Stimulated activated CD4-positive, alpha-beta T cell treated with anti-CD3 and anti-CD28 coated beads, Interleukin-2, amount 100 ng/mL, for 4 hours (primary cell): Measurements from ENCODE around the gene KANSL3.
"Not testable (repeated sequence)": the region's sequence is repeated elsewhere in the genome, so short reads cannot be mapped to it uniquely, and the experiment has no call there.

Experiments
- DNase-seq: peaks from one replicate; pipeline ENCODE4 v3.0.0-alpha.2; 2020; ENCODE audit warnings: low read depth

KANSL3 gene

DNA sequence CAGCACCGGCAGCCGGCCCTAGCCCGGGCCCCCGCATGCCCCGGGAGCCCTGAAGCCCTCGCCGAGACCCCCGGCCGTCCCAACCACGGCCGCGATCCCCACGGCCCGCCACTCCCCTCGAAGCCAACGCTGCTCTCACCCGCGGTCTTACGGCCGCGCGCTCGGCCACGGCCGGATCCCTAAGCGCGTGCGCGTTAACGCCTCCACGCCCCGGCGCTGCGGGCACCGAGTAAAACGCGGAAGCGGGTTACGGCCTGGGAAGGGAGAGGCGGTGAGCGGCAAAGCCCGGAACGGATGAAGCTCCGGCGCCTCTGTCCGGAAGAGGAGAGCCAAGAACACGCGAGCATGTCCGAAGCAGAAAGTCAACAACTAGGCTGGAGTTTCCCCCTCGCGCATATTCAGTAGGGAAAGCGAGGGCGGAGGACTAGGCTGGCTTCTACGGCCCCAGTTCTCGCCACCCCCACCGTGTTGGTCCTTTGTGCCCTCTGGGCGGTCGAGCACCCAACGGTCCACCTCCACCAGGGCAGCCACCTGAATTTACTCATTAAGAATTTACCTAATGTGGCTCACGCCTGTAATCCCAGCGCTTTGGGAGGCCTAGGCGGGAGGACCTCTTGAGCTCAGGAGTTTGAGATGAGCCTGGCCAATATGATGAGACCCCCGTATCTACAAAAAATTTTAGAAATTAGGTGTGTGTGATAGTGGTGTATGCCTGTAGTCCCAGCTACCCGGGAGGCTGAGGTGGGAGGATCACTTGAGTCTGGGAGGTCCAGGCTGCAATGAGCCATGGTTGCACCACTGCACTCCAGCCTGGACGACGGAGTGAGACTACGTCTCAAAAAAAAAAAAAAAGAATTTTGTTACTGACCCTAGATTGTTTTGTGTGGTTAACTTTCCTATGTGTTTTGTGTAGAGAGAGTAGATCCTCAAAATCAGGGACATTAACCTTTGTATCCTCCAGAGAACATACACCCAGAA is at the start of gene KANSL3:
KANSL3 (minus strand) TSS at position 169 of the 978 bp plus-strand sequence. CDS start 1,177 bp downstream, outside the sequence.
- peak; percentile 81 for DNase-seq

DNA sequence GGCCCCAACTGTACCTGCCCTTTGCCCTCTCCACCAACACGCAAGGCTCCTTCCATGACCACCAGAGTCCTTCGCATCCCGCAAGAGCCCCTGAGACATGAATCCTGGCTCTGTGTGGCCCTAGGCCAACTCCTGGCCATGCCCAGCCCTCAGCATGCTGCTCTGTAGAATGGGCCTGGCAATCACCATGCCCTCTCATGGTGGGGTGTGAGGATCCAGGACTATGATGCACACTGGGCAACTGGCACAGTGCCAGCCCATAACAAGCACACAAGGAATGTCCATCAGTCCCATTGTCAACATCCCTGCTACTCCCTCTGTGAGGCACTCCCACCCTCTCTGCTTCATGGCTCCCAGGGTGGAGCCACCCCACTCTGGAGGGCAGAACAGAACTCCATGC is 49.2 kb upstream of the KANSL3 start:
- DNase-seq = no peak

DNA sequence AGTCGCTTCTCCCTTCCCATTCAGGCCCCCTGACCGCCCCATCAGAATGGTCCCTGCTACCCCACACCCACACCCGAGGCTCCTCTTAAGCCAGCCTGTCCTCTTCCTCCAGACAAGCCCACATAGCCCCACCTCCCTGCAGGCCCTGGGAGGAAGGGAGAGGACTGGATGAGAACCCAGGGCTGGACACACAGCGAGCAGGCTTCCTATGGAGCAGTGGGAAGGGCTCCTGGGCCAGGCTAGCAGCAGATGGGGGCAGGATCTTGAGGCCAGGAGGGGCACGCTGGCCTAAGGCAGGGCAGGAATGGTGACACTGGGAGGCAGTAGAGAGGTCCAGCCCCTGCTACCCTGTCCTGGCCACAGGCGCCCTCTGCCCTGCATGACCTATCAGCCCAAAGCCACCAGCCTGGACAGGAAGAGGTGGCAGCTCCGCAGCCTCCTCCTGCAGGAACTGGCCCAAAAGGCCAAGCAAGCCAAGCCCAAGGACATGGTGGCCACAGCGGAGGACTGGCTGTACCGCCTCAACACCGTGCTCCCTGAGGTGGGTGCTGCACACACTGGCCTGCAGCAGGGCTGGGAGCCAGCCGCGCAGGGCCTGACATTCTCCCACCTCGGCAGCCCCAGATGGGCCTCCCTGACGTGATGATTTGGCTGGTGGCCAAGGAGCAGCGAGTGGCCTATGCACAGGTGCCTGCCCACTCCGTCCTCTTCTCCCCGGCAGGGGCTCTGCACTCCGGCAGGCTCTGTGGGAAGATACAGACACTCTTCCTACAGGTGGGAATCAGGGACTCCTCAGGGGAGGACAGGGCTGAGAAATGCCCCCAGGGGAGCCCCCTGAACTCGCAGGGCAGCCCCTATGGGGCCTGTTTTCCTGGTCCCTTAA is 47.7 kb upstream of the KANSL3 start:
- no peak for DNase-seq

DNA sequence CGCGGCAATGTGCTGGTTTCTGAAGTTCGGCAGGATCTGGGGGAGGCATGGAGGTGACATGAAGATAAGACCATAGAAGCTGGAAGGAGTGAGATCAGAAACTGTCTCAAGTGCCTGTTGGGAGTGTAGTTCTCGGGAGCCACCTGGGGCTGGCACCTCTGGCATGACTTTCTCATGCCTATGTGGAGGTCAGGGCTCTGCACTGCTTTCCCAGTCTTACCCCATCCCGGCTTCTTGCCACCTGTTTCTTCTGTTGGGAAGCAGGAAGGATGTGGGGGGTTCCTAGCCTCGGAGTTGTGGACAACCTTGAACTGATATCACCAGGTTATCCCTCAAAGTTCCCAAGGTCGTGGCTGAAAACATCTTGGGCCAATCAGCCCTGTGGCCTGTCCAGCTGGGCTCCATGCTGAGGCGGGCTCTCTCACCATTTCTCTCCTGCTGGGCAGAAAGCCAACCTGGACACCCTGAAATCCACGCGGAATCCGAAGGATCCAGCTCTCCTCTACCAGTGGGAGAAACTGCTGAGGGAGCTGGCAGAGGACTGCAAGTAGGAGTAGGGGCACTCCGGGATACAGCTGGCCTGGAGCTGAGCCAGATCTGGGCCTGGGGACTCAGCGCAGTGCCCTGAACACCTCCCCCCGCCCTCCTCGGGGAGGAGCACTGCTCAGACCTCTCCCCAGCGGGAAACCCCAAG is 46.9 kb upstream of the KANSL3 start:
- DNase-seq = no peak

DNA sequence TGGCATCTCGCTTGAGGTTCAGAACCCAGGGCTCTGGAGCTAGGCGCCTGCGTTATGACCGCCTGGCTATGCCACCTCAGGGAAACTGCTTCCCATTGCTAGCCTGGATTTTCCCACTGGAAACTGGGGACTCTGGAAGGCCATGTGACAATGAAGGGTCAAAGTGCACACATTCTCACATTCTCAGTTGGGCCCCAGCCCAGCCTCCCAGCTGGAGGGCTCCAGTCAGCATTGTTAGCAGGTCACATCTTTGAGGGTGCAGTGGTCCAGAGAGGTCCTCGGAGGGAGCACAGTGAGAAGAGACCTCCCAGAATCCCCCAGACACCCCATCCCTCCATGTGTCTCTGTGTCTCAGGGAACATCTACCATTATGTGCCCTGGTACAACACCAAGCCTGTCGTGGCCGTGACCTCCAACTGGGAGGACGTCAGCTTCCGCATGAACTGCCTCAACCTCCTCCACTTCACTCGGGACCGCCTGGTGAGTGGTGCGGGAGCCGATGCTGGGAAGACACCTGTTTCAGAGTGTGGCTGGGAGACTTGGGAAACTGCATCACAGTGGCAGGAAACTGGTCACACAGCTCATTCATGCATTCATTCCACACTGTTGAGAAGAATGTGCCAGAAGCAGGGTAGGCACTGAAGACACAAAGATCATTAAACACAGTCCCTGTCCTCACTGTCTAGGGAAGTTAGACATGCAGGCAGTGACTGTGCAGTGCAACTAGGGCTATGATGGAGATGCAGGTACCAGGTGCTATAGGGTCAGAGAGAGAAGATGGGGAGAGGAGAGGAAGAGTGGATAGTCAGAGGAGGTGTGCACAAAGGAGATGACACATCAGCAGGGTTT is 46.1 kb upstream of the KANSL3 start:
- DNase-seq = no peak

DNA sequence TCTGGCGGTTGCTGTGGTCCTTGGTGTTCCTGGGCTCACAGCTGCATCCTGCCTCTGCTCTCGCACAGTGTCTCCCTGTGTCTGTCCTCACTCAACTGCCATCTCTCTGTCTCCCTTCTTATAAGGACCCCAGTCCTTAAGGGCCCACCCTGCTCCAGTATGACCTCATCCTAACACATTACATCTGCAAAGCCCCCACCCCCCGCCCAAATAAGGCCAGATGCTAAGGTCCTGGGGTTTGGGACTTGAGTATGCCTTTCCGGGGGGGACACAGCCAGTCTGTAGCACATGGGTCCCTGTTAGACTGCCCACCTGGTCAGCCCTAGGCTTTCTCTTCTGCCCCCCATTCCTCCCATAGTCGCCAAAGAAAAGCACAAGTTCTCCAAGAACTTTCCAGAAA is 45.2 kb upstream of the KANSL3 start:
- DNase-seq = no peak

DNA sequence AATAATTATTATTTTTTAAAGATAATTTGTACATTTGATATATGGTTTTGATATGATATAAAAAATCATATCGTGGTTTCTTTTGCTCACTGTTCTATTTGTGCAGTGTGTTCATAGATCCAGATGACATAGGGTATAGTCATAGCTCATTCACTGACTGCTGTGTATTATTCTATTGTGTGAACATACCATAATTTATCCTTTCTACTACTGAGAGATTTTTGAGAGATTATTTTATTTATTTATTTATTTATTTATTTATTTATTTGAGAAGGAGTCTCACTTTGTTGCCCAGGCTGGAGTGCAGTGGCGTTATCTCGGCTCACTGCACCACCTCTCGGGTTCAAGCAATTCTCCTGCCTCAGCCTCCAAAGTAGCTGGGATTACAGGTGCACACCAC is 43.4 kb upstream of the KANSL3 start:
- DNase-seq = no peak

DNA sequence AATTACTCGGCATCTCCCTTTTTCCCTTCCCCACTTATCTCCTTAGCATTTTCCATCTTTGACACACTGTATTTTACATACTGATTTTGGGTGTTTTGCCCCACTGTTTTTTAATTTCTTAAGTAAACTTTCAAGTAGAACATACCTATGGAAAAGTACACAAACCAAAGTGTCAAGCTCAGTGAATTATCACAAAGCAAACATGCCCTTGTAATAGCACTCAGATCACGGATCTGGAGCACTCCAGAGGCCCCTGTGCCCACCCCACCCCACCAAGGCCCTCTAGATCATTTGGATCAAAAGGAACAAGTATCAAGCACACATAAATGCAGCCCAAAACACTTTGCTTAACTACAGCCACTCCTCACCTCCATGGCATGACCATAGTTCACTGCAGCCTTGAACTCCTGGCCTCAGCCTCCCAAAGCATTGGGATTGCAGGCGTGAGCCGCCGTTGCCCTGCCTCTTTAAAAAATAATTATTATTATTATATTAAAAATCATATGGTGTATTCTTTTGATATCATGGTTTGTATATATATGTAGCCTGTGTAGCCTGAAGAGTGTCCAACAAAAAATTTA is 42.5 kb upstream of the KANSL3 start:
- no peak for DNase-seq

DNA sequence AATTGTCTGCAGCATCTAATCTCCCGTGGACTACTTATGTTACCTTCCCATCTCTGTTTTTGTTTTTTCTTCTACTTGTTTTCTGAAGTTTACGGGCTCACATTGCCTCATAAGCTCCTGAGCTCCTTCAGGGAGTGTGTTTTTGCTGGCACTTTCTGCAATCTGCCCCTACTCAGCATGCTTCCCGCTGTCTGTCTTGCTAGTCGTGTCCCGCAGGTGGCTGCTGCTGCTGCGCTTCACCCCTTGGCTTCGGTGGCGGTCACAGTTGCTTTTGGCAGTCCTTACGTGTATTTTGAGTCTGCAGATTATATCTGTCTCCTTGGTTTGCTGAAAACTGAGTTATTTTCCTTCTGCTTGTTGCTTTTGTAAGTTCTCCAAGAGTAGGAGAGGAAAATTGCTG is 41.7 kb upstream of the KANSL3 start:
- DNase-seq = no peak

DNA sequence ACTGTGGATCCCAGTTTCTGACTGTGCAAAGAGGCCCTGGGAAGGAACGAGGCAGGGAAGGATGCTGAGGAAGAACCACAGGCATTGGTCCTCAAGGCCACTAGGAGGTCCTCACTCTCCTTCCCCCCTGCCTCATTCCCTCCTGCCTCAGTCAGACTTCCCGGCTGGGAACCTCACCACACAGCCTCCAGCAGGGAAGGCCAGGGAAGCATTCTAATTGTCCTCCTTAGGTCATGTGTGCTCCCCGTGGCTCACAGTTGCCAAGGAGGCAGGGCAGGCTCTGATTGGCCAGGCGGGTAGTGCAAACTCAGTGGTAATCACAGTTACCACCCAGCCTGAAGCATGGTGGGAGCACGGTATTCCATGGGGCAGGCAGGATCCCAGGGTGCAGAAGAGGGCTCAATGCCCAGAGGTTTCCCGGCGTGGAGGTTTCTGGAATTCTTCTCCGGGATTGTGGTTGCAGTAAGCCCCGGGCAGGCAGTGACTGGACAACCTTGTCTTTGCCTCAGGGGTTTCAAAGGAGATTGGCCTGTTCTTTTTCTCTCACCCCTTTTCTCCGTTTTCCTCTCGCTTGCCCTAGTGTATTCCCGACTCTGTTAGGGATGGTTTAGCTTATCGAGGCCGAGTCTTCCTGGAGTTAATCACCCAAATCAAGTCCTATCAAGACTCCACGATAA is 31.6 kb upstream of the KANSL3 start:
- no peak for DNase-seq

DNA sequence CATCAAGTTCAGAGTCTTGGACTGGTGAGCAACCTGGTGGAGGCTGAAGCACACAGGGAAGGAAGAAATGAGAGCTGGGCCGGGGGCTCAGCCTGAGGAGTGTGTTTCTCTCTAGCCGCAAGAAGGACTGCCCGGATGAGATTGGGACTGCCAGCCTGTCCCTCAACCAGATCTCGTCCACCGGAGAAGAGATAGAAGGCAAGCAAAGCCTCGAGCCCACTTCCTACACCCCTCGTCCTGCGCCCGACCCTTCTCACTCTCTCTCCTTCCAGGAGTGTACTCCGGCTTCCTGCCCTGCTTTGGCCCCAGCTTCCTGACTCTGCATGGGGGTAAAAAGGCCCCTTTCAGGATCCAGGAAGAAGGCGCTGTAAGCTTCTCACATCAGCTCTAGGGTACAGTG is 30.7 kb upstream of the KANSL3 start:
- DNase-seq = no peak

DNA sequence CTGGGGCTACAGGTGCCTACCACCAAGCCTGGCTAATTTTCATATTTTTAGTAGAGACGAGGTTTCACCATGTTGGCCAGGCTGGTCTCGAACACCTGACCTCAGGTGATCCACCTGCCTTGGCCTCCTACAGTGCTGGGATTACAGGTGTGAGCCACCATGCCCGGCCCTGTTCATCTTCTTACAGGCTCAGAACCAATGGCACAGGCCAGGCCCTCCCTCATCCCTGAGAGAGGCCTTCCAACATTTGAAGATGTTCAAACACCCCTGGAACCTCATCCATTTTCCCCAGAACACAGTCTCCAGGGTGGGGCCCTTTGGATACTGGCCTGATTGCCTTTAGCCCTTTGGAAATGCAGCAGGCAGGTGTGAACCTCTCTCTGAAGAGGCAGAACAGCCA is 27.6 kb upstream of the KANSL3 start:
- not testable (repeated sequence) for DNase-seq

DNA sequence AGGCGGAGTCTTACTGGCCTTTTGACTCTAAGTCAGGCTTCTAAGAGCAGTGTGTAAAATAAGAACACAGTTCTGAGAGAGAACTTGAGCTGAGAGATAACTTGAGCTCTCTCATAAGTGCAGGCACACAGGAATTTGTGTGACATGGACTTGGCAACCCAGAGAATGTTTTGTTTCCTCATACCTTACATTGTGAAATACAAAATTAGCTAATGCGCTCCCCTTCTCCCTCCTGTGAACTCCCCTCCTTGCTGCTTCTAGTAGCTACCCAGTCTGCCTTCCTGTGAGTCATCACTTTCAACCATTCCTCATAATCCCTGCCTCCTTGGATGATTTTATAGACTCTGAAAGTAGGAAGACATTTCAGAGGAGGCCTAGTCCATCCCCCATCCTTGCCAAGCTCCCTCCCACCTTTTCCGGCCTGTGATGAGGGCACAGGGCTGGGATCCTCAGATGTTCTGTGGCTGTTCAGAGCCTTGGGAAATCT is 27.0 kb upstream of the KANSL3 start:
- DNase-seq = no peak

DNA sequence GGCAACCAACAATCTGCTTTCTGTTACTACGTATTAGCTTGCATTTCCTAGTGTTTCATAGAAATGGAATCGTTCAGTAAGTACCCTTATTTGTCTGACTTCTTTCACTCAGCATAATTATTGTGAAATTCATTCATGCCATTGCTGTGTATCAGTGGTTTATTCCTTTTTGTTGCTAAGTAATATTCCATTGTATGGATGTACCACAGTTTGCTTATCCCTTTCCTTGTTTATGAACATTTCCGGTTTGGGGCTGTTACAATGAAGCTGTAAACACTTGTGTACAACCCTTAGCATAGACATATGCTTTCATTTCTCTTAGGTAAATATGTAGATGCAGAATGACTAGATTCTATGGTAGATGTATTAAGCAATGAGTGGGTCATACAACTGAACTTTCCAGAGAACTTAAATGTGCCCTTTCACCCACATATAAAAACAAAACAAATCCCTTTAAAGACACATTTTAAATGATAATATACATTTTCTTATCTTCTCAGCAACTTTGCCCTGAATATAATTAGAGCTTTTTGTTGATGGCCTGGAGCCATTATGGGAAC is 26.3 kb upstream of the KANSL3 start:
- DNase-seq = no peak

DNA sequence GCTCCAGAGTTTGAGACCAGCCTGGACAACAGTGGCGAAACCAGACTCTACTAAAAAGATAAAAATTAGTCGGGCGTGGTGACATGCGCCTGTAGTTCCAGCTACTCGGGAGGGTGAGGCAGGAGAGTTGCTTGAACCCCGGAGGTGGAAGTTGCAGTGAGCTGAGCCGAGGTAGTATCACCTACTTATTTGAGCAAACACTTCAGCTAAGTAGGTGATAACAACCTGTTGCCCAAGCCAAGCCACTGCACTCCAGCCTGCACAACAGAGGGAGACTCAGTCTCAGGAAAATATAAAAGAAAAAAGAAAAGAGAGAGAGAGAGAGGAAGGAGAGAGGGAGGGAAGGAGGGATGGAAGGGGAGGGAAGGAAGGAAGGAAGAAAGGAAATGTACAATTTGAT is 25.7 kb upstream of the KANSL3 start:
- no peak for DNase-seq

DNA sequence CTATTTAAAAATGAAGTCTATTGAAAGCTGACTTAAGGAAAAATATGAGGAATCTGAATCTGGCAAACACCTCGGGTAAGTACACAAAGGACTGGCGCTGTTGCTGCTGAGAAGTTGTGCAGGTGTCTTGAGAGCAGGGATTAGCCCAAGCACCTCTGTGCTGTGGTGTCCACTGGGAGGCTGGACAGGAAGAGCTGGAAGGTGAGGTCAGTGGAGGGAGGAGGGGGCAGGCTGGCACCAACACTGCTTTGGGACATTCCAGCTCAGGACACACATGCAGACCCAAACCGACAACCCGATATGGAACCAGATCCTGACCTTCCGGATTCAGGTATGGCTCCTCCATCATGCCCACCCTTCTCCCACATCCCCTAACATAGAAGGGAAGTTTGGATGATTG is 25.1 kb upstream of the KANSL3 start:
- no peak for DNase-seq

DNA sequence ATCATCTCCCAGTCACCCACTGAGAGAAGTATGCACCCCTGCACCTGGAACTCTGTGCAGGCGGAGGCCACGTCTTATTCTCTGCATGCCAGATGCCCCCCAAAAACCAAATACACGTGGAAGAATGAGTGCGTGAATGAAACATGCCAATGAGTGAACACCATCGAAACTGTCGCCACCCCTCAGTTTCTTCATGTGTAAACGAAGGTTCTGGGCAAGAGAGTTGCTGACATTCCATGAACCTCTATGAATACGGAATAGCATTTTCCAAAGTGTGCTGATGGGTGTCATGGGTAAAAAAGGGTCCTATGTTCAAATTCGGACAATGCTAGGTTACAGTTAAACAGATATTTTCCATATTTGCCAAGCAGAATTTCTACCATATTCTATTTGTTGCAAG is 24.2 kb upstream of the KANSL3 start:
- DNase-seq = no peak

DNA sequence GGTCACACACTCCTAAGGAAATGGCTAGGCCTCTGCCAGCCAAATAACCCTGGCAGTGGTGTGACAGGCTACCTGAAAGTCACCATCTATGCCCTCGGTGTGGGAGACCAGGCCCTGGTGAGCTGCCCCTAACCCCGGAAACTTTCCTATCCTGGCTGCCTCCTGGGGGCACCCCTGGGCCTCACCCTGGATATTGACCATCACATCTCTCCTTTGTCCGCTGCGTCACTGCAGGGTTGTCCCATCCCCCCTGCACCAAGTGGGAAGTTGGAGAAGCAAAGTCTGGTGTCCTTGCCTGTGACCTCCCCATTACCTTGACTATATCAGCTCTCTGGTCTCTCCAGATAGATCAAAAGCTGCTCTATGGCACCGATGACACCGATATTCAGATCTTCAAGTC is 23.2 kb upstream of the KANSL3 start:
- no peak for DNase-seq

DNA sequence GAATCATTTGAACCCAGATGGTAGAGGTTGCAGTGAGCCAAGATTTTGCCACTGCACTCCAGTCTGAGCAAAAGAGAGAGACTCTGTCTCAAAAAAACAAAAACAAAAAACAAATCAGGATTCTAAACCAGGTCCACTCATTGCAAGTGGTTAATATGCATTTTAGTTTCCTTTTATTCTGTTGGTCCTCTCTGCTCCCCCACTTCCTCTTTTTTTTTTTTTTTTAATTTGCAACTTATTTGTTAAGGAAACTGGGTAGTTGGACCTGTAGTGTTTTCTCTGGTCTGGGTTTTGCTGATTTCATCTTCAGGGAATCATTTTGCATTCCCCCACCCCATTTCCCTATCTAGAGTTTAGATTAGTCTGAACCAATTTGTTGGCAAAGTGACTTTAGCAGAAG is 18.4 kb upstream of the KANSL3 start:
- DNase-seq = no peak

DNA sequence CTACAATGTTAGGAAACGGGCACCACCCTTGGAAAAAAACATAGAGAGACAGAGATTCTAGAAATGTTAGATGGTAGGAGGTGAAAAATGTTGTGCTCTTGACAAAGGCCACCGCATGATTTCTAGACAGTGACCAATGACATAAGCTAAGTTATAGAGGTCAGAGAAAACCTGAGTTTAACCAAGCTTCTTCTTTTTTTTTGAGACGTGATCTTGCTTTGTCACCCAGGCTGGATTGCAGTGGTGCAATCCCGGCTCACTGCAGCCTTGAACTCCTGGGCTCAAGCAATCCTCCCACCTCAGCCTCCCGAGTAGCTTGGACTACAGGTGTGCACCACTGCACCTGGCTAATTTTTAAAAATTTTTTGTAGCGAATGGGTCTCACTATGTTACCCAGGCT is 17.4 kb upstream of the KANSL3 start:
- DNase-seq = no peak
